ENCODE results near the gene B3GNT8.
"Not testable (repeated sequence)": the region's sequence is repeated elsewhere in the genome, so short reads cannot be mapped to it uniquely, and the experiment has no call there.

The B3GNT8 gene

GRCh38 chr19:41414461-41414860 is 12.7 kb downstream of the B3GNT8 start:
- no peak for DNase-seq (ENCODE audit: low read depth)

GRCh38 chr19:41413947-41414346 is 13.2 kb downstream of the B3GNT8 start:
- no peak for DNase-seq (ENCODE audit: low read depth)

- no peak for DNase-seq (ENCODE audit: low read depth)
These were observed 14.2 kb downstream of the B3GNT8 start for GRCh38 chr19:41412953-41413352.

GRCh38 chr19:41411968-41412265 is 15.3 kb downstream of the B3GNT8 start:
- no peak for DNase-seq (ENCODE audit: low read depth)

GRCh38 chr19:41411100-41411967 is 15.8 kb downstream of the B3GNT8 start:
- DNase-seq (ENCODE audit: low read depth), result no peak

- DNase-seq (ENCODE audit: low read depth), result no peak
These were observed 16.7 kb downstream of the B3GNT8 start for GRCh38 chr19:41410336-41411054.

GRCh38 chr19:41409288-41409687 is 17.9 kb downstream of the B3GNT8 start:
- no peak for DNase-seq (ENCODE audit: low read depth)

GRCh38 chr19:41408846-41409245 is 18.3 kb downstream of the B3GNT8 start:
- DNase-seq (ENCODE audit: low read depth), result not testable (repeated sequence)

GRCh38 chr19:41408256-41408655 is 18.9 kb downstream of the B3GNT8 start:
- no peak for DNase-seq (ENCODE audit: low read depth)

GRCh38 chr19:41407271-41407670 is 19.9 kb downstream of the B3GNT8 start:
- DNase-seq (ENCODE audit: low read depth), result no peak

GRCh38 chr19:41405776-41406175 is 21.4 kb downstream of the B3GNT8 start:
- no peak for DNase-seq (ENCODE audit: low read depth)

GRCh38 chr19:41403181-41403970 is 23.8 kb downstream of the B3GNT8 start:
- no peak for DNase-seq (ENCODE audit: low read depth)

- no peak for DNase-seq (ENCODE audit: low read depth)
These were observed 25.2 kb downstream of the B3GNT8 start for GRCh38 chr19:41402010-41402409.

GRCh38 chr19:41401483-41401882 is 25.7 kb downstream of the B3GNT8 start:
- DNase-seq (ENCODE audit: low read depth), result no peak

- DNase-seq (ENCODE audit: low read depth), result no peak
These were observed 27.6 kb downstream of the B3GNT8 start for GRCh38 chr19:41399525-41399924.

- DNase-seq (ENCODE audit: low read depth), result no peak
These were observed 28.1 kb downstream of the B3GNT8 start for GRCh38 chr19:41399091-41399490.

GRCh38 chr19:41398598-41398997 is 28.6 kb downstream of the B3GNT8 start:
- no peak for DNase-seq (ENCODE audit: low read depth)

GRCh38 chr19:41398050-41398418 is 29.1 kb downstream of the B3GNT8 start:
- no peak for DNase-seq (ENCODE audit: low read depth)

- DNase-seq (ENCODE audit: low read depth), result peak; percentile 98
These were observed 29.8 kb downstream of the B3GNT8 start, which contains the start of the genes BCKDHA and EXOSC5 for GRCh38 chr19:41397086-41398049. TSS of gene BCKDHA (plus strand) at chr19:41397818. CDS start at chr19:41397828, 10 bp downstream. TSS of gene EXOSC5 (minus strand) at chr19:41397359. CDS start at chr19:41397328, 31 bp downstream.

GRCh38 chr19:41395355-41395754 is 31.8 kb downstream of the B3GNT8 start:
- DNase-seq (ENCODE audit: low read depth), result no peak

GRCh38 chr19:41392775-41393174 is 34.4 kb downstream of the B3GNT8 start:
- DNase-seq (ENCODE audit: low read depth), result no peak

Measured in activated T-cell treated with anti-CD3 and anti-CD28 coated beads for 48 hours (primary cell).